ENCODE results near the gene DMBT1. TPM values are rescaled to one million over a fixed set of nuclear protein-coding genes. Genes with fewer than 3 reads are reported as not detected.

DMBT1 gene
- polyA plus RNA-seq, 1 donor (not counting 4 experiments of a cell fraction or from before 2014, with no cell fraction given): 0.04 TPM

DNA sequence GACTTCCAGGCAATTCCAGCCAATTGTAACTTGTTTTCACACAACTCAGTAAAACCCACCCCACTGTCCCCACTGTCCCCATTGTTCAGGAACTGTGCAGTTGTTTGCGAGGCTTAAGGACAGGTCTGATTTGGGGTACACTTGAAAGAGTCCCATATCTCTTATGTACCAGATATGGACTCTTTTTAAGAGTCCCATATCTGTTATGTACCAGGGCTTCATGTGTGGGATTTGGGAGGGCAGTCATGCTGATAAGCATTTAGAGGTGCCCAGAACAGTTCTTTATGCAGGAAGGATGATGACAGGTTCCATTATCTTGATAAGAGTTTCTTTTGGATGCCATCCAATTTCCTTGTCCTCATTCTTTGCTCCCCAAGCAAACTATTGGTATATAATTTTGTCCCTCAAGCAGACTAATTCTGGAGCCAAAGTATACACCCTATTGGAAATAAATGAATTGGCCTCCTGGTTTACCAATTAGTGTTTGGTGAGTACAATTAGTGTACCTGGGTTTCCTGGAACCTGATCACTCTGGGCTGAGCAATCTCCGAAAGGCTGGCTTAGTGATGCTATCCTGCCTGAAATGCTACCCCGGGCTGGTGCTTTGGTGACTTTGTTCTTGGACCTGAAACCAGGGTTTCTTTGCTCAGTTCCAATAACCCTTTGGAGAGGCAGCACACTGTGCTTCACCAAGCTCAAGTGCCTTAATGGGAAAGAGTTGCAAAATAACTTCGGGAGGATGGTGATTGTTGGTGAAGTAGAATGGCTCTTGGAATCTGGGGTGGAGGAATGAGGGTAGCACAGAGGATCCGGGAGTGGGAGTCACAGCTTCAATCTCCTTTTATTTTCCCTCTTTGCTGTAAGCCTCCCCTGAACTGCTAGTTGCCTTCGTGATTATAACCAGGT lies 6.2 kb upstream of the DMBT1 start:
- Histone ChIP-seq H3K27me3 (ENCODE audit: control insufficient read depth, extremely low read depth, insufficient read depth, low read length) (no peaks in the 10 kb centered on the region), H3K4me1 (ENCODE audit: control insufficient read depth, extremely low read depth, insufficient read depth, low read length) (peaks cover 8% of the 10 kb centered on the region), H3K27ac (ENCODE audit: control insufficient read depth, insufficient read depth, low read length) (no peak overlapping the region), H3K9me1 (ENCODE audit: control insufficient read depth, extremely low read depth, insufficient read depth, low read length) (no peaks in the 10 kb centered on the region), H3K4me2 (ENCODE audit: control insufficient read depth, extremely low read depth, insufficient read depth, low read depth, low read length) (no peak overlapping the region), H3K4me3 (ENCODE audit: control insufficient read depth in 2 of 3, extremely low read depth in 1 of 3, insufficient read depth in 2 of 3, low read depth in 1 of 3, low read length in 3 of 3) (no peak overlapping the region), H3K9ac (ENCODE audit: control insufficient read depth, extremely low read depth, insufficient read depth, low read length) (no peak overlapping the region), H3K9me3 (ENCODE audit: control insufficient read depth, low read depth, low read length) (no peaks in the 10 kb centered on the region), H3K36me3 (ENCODE audit: control insufficient read depth in 2 of 2, extremely low read depth in 1 of 2, insufficient read depth in 2 of 2, low read length in 2 of 2) (no peaks in the 10 kb centered on the region), H3K79me2 (ENCODE audit: control insufficient read depth, insufficient read depth, low read length) (no peaks in the 10 kb centered on the region), H2AFZ (ENCODE audit: control insufficient read depth, low read length) (no peak overlapping the region), H4K20me1 (ENCODE audit: control insufficient read depth, extremely low read depth, insufficient read depth, low read length) (no peaks in the 10 kb centered on the region)
- no peak for DNase-seq (ENCODE audit: low read depth, low spot score)
- FAIRE-seq: no peak
- dilution Hi-C loops (cut with MboI; ENCODE audit: extremely low pct_ligation_motif_present, low sequenced_read_pairs): no loop called here
- TF ChIP-seq, protein P1, sequence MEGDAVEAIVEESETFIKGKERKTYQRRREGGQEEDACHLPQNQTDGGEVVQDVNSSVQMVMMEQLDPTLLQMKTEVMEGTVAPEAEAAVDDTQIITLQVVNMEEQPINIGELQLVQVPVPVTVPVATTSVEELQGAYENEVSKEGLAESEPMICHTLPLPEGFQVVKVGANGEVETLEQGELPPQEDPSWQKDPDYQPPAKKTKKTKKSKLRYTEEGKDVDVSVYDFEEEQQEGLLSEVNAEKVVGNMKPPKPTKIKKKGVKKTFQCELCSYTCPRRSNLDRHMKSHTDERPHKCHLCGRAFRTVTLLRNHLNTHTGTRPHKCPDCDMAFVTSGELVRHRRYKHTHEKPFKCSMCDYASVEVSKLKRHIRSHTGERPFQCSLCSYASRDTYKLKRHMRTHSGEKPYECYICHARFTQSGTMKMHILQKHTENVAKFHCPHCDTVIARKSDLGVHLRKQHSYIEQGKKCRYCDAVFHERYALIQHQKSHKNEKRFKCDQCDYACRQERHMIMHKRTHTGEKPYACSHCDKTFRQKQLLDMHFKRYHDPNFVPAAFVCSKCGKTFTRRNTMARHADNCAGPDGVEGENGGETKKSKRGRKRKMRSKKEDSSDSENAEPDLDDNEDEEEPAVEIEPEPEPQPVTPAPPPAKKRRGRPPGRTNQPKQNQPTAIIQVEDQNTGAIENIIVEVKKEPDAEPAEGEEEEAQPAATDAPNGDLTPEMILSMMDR (optimal IDR thresholded peaks at IDR 0.05 in 1 of 3, IDR thresholded peaks at IDR 0.05 in 1 of 3, conservative IDR thresholded peaks at IDR 0.05 in 1 of 3; ENCODE audit: extremely low read depth in 1 of 3, insufficient read depth in 2 of 3, low read length in 3 of 3): no peak
- no peak for TF ChIP-seq EZH2 (IDR thresholded peaks at IDR 0.05; ENCODE audit: low read length)

DNA sequence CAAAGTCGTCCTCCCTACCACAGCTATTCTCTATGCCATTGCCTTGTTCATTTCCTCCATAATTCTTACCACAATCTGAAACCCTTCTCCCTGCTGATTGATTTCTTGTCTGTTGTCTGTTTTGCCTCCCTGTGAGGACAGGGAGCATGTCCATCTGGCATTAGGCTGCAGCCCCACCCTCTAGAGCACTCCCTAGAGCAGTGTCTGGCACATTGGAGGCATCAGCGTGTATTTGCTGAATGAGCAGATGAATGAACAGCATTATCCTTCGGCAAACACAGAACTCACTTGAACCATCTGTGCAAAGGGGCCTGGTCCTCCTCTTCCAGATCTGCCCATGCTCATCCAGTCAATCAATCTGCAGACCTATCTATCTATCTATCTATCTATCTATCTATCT lies 5.1 kb upstream of the DMBT1 start:
- Histone ChIP-seq H3K27me3 (ENCODE audit: control insufficient read depth, extremely low read depth, insufficient read depth, low read length) (no peaks in the 10 kb centered on the region), H3K4me1 (ENCODE audit: control insufficient read depth, extremely low read depth, insufficient read depth, low read length) (peaks cover 18% of the 10 kb centered on the region), H3K9ac (ENCODE audit: control insufficient read depth, extremely low read depth, insufficient read depth, low read length) (no peak overlapping the region), H3K9me1 (ENCODE audit: control insufficient read depth, extremely low read depth, insufficient read depth, low read length) (no peaks in the 10 kb centered on the region), H3K4me2 (ENCODE audit: control insufficient read depth, extremely low read depth, insufficient read depth, low read depth, low read length) (no peak overlapping the region), H3K79me2 (ENCODE audit: control insufficient read depth, insufficient read depth, low read length) (no peaks in the 10 kb centered on the region), H3K27ac (ENCODE audit: control insufficient read depth, insufficient read depth, low read length) (no peak overlapping the region), H2AFZ (ENCODE audit: control insufficient read depth, low read length) (no peak overlapping the region), H3K36me3 (ENCODE audit: control insufficient read depth in 2 of 2, extremely low read depth in 1 of 2, insufficient read depth in 2 of 2, low read length in 2 of 2) (no peaks in the 10 kb centered on the region), H3K4me3 (ENCODE audit: control insufficient read depth in 2 of 3, extremely low read depth in 1 of 3, insufficient read depth in 2 of 3, low read depth in 1 of 3, low read length in 3 of 3) (no peak overlapping the region), H3K9me3 (ENCODE audit: control insufficient read depth, low read depth, low read length) (no peaks in the 10 kb centered on the region), H4K20me1 (ENCODE audit: control insufficient read depth, extremely low read depth, insufficient read depth, low read length) (no peaks in the 10 kb centered on the region)
- FAIRE-seq (no peak), DNase-seq (ENCODE audit: low read depth, low spot score) (no peak)
- dilution Hi-C loops (cut with MboI; ENCODE audit: extremely low pct_ligation_motif_present, low sequenced_read_pairs): no loop called here
- no peak for TF ChIP-seq EZH2 (IDR thresholded peaks at IDR 0.05; ENCODE audit: low read length)
- TF ChIP-seq, protein P1 (optimal IDR thresholded peaks at IDR 0.05 in 1 of 3, IDR thresholded peaks at IDR 0.05 in 1 of 3, conservative IDR thresholded peaks at IDR 0.05 in 1 of 3; ENCODE audit: extremely low read depth in 1 of 3, insufficient read depth in 2 of 3, low read length in 3 of 3): no peak

Measured in keratinocyte (primary cell).